Calu3 (cell line): ENCODE results near the gene SLC2A6. TPM values are rescaled to one million over a fixed set of nuclear protein-coding genes. Genes with fewer than 3 reads are reported as not detected.

Source experiments
- BruUV-seq: library from RNA; stranded (reverse); fragments of 400-500 nt; replicated peaks from 2 replicates; lab custom pipeline; 2021; lab: Mats Ljungman, UMichigan
- CTCF ChIA-PET: fragments of 300-600 bp; sonication (Branson Sonifier 250); formaldehyde crosslinking; loops from one replicate; lab custom pipeline; 2022; ENCODE audit warnings: antibody characterized with exemption; lab: Charles Lee
- DNase-seq: peaks from one replicate; pipeline ENCODE4 v3.0.0; 2022
- H3K27ac Mint-ChIP-seq: one replicate; pipeline ENCODE4 v1.8.0; 2022; ENCODE audit warnings: mixed read lengths; ENCODE audit not compliant: unreplicated experiment
- H3K27me3 Mint-ChIP-seq: one replicate; pipeline ENCODE4 v1.8.0; 2022; ENCODE audit warnings: mixed read lengths; ENCODE audit not compliant: unreplicated experiment
- H3K36me3 Mint-ChIP-seq: one replicate; pipeline ENCODE4 v1.8.0; 2022; ENCODE audit warnings: mild to moderate bottlenecking, moderate library complexity, mixed read lengths; ENCODE audit not compliant: insufficient read depth, unreplicated experiment
- H3K4me1 Mint-ChIP-seq: one replicate; pipeline ENCODE4 v1.8.0; 2022; ENCODE audit warnings: mild to moderate bottlenecking, low read depth, mixed read lengths; ENCODE audit not compliant: unreplicated experiment
- H3K4me3 Mint-ChIP-seq: one replicate; pipeline ENCODE4 v1.8.0; 2022; ENCODE audit warnings: mild to moderate bottlenecking, low read depth, moderate library complexity, mixed read lengths; ENCODE audit not compliant: unreplicated experiment
- H3K9me3 Mint-ChIP-seq: one replicate; pipeline ENCODE4 v1.8.0; 2022; ENCODE audit warnings: low read depth, mixed read lengths; ENCODE audit not compliant: unreplicated experiment
- intact Hi-C: fragments of 100-400 bp; cut with micrococcal nuclease; formaldehyde crosslinking; loops from one replicate; pipeline ENCODE4 v1.10.0; 2022; ENCODE audit not compliant: unreplicated experiment
- total RNA-seq: library from RNA; stranded (reverse); gene quantifications from 2 replicates; pipeline ENCODE4 v1.2.3, GENCODE V29; 2022
- TF ChIP-seq, protein P1 (sequence below): fragments of 200-600 bp; IDR thresholded peaks from one replicate; pipeline ENCODE4 v1.8.0; 2022; ENCODE audit warnings: antibody characterized with exemption; ENCODE audit not compliant: unreplicated experiment

Gene SLC2A6
- total RNA-seq, 1 experiment from 2014 or later = 11.6 TPM

GRCh38 chr9:133448487-133448972, 30.4 kb downstream of the SLC2A6 start:
- TF ChIP-seq, protein P1, sequence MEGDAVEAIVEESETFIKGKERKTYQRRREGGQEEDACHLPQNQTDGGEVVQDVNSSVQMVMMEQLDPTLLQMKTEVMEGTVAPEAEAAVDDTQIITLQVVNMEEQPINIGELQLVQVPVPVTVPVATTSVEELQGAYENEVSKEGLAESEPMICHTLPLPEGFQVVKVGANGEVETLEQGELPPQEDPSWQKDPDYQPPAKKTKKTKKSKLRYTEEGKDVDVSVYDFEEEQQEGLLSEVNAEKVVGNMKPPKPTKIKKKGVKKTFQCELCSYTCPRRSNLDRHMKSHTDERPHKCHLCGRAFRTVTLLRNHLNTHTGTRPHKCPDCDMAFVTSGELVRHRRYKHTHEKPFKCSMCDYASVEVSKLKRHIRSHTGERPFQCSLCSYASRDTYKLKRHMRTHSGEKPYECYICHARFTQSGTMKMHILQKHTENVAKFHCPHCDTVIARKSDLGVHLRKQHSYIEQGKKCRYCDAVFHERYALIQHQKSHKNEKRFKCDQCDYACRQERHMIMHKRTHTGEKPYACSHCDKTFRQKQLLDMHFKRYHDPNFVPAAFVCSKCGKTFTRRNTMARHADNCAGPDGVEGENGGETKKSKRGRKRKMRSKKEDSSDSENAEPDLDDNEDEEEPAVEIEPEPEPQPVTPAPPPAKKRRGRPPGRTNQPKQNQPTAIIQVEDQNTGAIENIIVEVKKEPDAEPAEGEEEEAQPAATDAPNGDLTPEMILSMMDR = no peak
- DNase-seq = no peak
- intact Hi-C loops = no loop called here
- CTCF ChIA-PET = no interaction called here
- no peaks in the 10 kb centered on the region for H3K9me3 Mint-ChIP-seq
- no peak overlapping the region for H3K4me3 Mint-ChIP-seq
- no TSS peak for BruUV-seq
- H3K36me3 Mint-ChIP-seq = no peaks in the 10 kb centered on the region
- peaks cover 13% of the 10 kb centered on the region for H3K27me3 Mint-ChIP-seq
- H3K27ac Mint-ChIP-seq = no peak overlapping the region
- H3K4me1 Mint-ChIP-seq = peaks cover 13% of the 10 kb centered on the region

DNA sequence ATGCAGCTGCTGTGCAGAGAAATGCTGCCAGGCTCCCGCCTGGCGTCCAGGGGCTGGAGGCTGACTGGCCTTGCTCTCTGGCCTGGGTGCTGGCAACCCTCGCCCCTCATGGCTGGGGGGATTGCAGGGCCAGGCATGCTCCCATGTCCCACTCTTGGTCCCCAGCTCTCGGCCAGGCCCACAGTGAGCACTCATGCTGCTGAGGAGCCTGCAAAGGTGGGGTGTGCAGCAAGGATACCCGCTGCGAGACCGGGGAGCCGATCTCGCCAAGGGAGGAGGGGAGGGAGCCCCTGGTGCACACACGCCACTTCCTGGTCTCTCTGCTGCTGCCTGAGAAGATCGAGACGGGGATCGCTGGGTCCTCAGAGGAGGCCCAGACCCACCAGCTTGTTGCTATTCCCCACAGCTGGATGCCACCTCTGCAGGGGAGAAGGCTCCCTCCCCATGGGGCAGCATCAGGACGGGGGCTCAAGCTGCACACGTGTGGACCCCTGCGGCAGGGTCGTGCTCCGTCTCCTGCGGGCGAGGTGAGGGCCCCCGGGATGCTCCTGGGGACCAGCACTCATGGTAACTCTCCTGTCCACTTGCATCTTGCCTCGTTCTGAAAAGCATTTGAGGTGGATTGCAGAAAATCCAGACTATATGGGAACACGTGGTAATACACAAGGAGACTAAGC, 33.5 kb downstream of the SLC2A6 start:
- Mint-ChIP-seq H3K27ac (no peak overlapping the region), H3K9me3 (no peaks in the 10 kb centered on the region), H3K4me3 (no peak overlapping the region), H3K36me3 (no peaks in the 10 kb centered on the region), H3K4me1 (peaks cover 13% of the 10 kb centered on the region), H3K27me3 (peaks cover 13% of the 10 kb centered on the region)
- CTCF ChIA-PET = no interaction called here
- no peak for DNase-seq
- intact Hi-C loops = no loop called here
- TF ChIP-seq, protein P1 = no peak
- BruUV-seq = no TSS peak

GRCh38 chr9:133443982-133444381, 34.9 kb downstream of the SLC2A6 start:
- no peak for DNase-seq
- Mint-ChIP-seq H3K27ac (no peak overlapping the region), H3K4me1 (peaks cover under 1% of the 10 kb centered on the region), H3K9me3 (no peaks in the 10 kb centered on the region), H3K27me3 (peaks cover 13% of the 10 kb centered on the region), H3K4me3 (no peak overlapping the region), H3K36me3 (no peaks in the 10 kb centered on the region)
- TF ChIP-seq, protein P1 = no peak
- BruUV-seq = no TSS peak
- CTCF ChIA-PET = no interaction called here
- intact Hi-C loops = no loop called here

- Mint-ChIP-seq H3K4me1 (no peaks in the 10 kb centered on the region), H3K27ac (no peak overlapping the region), H3K27me3 (peaks cover 13% of the 10 kb centered on the region), H3K36me3 (no peaks in the 10 kb centered on the region), H3K9me3 (no peaks in the 10 kb centered on the region), H3K4me3 (no peak overlapping the region)
- BruUV-seq = no TSS peak
- no peak for DNase-seq
- intact Hi-C loops = no loop called here
- TF ChIP-seq, protein P1 = no peak
- CTCF ChIA-PET = no interaction called here
Observed at GRCh38 chr9:133443248-133443647, 35.7 kb downstream of the SLC2A6 start.
